ENCODE data around the gene GABRQ.
"Not testable (repeated sequence)": the region's sequence is repeated elsewhere in the genome, so short reads cannot be mapped to it uniquely, and the experiment has no call there.

The GABRQ gene

GRCh38 chrX:152658302-152658701 is 20.6 kb downstream of the GABRQ start:
- no peak for DNase-seq (ENCODE audit: low read depth in 2 of 2)

- no peak for DNase-seq (ENCODE audit: low read depth in 2 of 2)
Measured at GRCh38 chrX:152663086-152663485, 25.4 kb downstream of the GABRQ start.

DNA sequence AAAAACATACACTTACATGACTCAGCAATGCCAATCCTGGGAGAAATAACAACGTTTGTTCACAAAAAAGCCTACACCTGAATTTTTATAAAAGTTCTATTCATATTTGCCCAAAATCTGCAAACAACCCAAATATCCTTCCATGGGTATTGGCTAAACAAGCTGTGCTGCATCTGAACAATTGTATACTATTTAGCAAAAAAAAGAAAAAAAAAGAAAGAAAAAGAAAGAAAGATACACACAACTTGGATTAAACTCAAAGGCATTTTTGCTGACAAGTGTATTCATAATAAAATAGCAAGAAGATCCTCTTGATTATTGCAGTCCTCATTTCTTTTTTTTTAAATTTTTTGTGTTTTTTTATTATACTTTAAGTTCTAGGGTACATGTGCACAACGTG is 36.4 kb downstream of the GABRQ start:
- DNase-seq (ENCODE audit: low read depth in 2 of 2): no peak

DNA sequence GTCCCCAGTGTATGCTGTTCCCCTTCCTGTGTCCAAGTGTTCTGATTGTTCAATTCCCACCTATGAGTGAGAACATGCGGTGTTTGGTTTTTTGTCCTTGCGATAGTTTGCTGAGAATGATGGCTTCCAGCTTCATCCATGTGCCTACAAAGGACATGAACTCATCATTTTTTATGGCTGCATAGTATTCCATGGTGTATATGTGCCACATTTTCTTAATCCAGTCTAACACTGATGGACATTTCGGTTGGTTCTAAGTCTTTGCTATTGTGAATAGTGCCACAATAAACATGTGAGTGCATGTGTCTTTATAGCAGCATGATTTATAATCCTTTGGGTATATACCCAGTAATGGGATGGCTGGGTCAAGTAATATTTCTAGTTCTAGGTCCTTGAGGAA is 37.0 kb downstream of the GABRQ start:
- not testable (repeated sequence) for DNase-seq (ENCODE audit: low read depth in 2 of 2)

- not testable (repeated sequence) for DNase-seq (ENCODE audit: low read depth in 2 of 2)
Measured at GRCh38 chrX:152681012-152681411, 43.3 kb downstream of the GABRQ start.

DNA sequence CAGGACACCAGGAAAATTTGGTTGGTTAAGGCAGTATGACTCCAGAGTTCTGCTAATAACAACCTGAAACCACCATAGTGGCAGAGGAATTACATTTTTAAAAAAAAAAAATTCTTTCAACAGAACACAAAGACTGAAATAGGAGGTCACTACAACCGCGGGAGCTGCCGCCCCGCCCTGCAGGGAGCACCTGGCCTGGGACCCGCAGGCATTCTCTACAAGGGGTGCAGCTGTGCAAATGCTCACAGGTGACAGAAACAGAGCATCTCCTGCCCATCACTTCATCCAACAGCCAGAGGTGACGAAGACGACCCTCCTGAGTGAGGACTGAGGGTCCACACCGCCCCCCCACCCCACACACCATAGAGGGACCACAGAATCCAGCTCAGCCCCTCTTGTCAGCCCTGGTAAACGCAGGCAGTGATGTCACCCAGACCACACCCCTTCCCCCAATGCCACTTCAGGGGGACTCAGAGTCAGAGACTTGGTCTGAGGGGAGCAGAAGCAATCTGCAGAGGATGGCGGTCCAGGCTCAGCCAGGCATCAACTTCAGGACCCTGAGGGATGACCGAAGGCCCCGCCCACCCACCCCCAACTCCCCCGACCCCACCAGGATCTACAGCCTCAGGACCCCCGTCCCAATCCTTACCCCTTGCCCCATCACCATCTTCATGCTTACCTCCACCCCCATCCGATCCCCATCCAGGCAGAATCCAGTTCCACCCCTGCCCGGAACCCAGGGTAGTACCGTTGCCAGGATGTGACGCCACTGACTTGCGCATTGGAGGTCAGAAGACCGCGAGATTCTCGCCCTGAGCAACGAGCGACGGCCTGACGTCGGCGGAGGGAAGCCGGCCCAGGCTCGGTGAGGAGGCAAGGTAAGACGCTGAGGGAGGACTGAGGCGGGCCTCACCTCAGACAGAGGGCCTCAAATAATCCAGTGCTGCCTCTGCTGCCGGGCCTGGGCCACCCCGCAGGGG is 60.5 kb downstream of the GABRQ start, which contains the start of gene MAGEA3:
Gene MAGEA3, plus strand, starts transcription at position 843 of the 980 bp plus-strand sequence. CDS start 2,039 bp downstream, outside the sequence.
- DNase-seq (ENCODE audit: low read depth in 2 of 2): not testable (repeated sequence)

- DNase-seq (ENCODE audit: low read depth in 2 of 2): not testable (repeated sequence)
Measured at GRCh38 chrX:152700390-152700789, 62.7 kb downstream of the GABRQ start.

DNA sequence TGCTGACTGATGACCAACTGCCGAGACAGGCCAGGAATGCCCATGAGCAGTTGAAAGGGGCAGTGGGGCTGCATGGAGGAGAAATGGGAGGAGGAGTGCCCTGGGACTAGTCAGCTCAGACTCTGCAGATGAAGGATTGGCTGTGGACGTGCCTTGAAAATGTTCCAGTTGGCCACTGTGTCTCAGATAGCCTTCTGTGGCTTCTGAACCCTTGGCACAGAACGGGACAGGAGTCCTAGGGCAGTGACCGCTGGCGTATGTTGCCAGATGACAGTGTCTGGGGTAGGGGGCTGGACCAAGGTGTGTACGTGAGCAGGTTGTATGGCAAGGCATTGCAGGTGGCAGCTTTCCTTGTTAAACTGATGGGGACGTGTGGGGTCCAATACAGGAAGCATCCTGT is 68.8 kb downstream of the GABRQ start:
- not testable (repeated sequence) for DNase-seq (ENCODE audit: low read depth in 2 of 2)
